ENCODE measurements around the gene FOXR1.
A peak's percentile ranks its signal among the peaks of the same experiment; 100 is the strongest.
"Not testable (repeated sequence)": the region's sequence is repeated elsewhere in the genome, so short reads cannot be mapped to it uniquely, and the experiment has no call there.

Gene FOXR1

GRCh38 chr11:118980191-118980881 is 8.8 kb downstream of the FOXR1 start:
- TF ChIP-seq, protein P1, sequence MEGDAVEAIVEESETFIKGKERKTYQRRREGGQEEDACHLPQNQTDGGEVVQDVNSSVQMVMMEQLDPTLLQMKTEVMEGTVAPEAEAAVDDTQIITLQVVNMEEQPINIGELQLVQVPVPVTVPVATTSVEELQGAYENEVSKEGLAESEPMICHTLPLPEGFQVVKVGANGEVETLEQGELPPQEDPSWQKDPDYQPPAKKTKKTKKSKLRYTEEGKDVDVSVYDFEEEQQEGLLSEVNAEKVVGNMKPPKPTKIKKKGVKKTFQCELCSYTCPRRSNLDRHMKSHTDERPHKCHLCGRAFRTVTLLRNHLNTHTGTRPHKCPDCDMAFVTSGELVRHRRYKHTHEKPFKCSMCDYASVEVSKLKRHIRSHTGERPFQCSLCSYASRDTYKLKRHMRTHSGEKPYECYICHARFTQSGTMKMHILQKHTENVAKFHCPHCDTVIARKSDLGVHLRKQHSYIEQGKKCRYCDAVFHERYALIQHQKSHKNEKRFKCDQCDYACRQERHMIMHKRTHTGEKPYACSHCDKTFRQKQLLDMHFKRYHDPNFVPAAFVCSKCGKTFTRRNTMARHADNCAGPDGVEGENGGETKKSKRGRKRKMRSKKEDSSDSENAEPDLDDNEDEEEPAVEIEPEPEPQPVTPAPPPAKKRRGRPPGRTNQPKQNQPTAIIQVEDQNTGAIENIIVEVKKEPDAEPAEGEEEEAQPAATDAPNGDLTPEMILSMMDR (IDR thresholded peaks at IDR 0.05; ENCODE audit: extremely low read depth, insufficient read depth, missing control alignments): no peak
- in situ Hi-C loops (cut with MboI; ENCODE audit: low pct_unique_long_range_greater_than_20kb, low sequenced_read_pairs, unreplicated experiment): no loop called here
- DNase-seq (ENCODE audit: low spot score): peak; percentile 14

DNA sequence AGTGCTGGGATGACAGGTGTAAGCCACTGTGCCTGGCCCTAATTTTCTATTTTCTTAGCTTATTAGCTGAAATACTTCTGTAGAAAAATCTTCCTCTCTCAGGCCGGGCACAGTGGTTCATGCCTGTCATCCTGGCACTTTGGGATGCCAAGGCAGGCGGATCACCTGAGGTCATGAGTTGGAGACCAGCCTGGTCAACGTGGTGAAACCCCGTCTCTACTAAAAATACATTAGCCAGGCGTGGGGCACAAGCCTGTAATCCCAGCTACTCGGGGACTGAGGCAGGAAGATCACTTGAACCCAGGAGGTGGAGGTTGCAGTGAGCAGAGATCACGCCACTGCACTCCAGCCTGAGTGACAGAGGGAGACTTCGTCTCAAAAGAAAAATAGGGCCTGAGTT is 12.8 kb downstream of the FOXR1 start:
- DNase-seq (ENCODE audit: low spot score); in situ Hi-C loops (cut with MboI; ENCODE audit: low pct_unique_long_range_greater_than_20kb, low sequenced_read_pairs, unreplicated experiment): not testable (repeated sequence)

DNA sequence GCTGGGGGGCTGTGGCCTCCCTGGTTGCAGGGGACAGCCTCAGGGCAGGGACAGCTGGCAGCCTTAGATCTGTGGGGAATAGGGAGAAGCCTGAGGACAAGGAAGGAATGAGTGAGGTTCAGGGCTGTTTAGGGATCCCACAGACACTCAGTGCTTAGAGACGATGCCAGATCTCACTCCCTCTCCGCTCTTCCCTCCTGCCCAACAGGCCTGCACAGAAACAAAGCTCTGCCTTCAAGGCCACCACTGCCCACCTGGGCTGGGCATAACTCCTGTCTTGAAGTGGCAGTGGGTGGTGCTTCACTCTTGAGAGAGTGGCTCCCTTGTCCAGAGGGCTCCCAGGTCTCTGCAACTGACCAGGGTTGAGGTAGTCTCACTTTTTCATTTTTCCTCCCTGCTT is 13.3 kb downstream of the FOXR1 start:
- in situ Hi-C loops (cut with MboI; ENCODE audit: low pct_unique_long_range_greater_than_20kb, low sequenced_read_pairs, unreplicated experiment): no loop called here
- TF ChIP-seq, protein P1 (IDR thresholded peaks at IDR 0.05; ENCODE audit: extremely low read depth, insufficient read depth, missing control alignments): no peak
- peak; percentile 10 for DNase-seq (ENCODE audit: low spot score)

GRCh38 chr11:118988280-118988679 is 16.7 kb downstream of the FOXR1 start:
- in situ Hi-C loops (cut with MboI; ENCODE audit: low pct_unique_long_range_greater_than_20kb, low sequenced_read_pairs, unreplicated experiment): no loop called here
- peak; percentile 4 for DNase-seq (ENCODE audit: low spot score)
- TF ChIP-seq, protein P1 (IDR thresholded peaks at IDR 0.05; ENCODE audit: extremely low read depth, insufficient read depth, missing control alignments): no peak

GRCh38 chr11:118991486-118992038 is 20.0 kb downstream of the FOXR1 start:
- in situ Hi-C loops (cut with MboI; ENCODE audit: low pct_unique_long_range_greater_than_20kb, low sequenced_read_pairs, unreplicated experiment); DNase-seq (ENCODE audit: low spot score): not testable (repeated sequence)

GRCh38 chr11:118996926-118997626 is 25.5 kb downstream of the FOXR1 start:
- in situ Hi-C loops (cut with MboI; ENCODE audit: low pct_unique_long_range_greater_than_20kb, low sequenced_read_pairs, unreplicated experiment): no loop called here
- DNase-seq (ENCODE audit: low spot score): peak; percentile 78
- TF ChIP-seq, protein P1 (IDR thresholded peaks at IDR 0.05; ENCODE audit: extremely low read depth, insufficient read depth, missing control alignments): peak; percentile 28

- TF ChIP-seq, protein P1 (IDR thresholded peaks at IDR 0.05; ENCODE audit: extremely low read depth, insufficient read depth, missing control alignments): no peak
Observed at GRCh38 chr11:118997627-118998387, 26.2 kb downstream of the FOXR1 start, which contains the start of gene CENATAC. TSS of gene CENATAC (plus strand) at chr11:118998138. CDS start at chr11:118998198, 60 bp downstream.

More at GRCh38 chr11:118997627-118998387, 26.2 kb downstream of the FOXR1 start, which contains the start of gene CENATAC:
- in situ Hi-C loops (cut with MboI; ENCODE audit: low pct_unique_long_range_greater_than_20kb, low sequenced_read_pairs, unreplicated experiment): no loop called here
- DNase-seq (ENCODE audit: low spot score): peak; percentile 98

All from GM13977 (cell line).